ENCODE data around the gene PDGFD. TPM values are rescaled to one million over a fixed set of nuclear protein-coding genes. Genes with fewer than 3 reads are reported as not detected.

PDGFD gene
- total RNA-seq, 1 donor from 2014 or later = 17.2 TPM

DNA sequence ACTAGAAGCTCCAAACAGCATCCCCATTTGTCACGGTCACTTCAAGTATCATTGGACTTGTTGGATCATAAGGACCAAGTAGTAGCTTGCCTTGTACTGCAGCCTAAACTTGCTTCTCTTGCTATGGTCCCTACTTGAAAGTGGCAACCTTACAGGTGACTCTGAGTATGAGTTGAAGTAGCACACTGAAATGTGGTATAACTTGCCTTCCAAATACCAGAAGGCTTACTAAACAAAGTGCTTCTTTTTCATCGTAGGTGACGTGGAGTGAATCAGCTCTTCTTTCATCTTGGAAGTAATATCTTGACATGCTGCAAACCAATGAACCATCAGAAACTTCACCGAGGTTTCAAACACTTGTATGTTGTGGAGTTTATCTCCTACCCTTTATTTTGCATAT lies 296.5 kb downstream of the PDGFD start:
- Mint-ChIP-seq H3K27me3 (ENCODE audit: unreplicated experiment) (no peaks in the 10 kb centered on the region), H3K4me1 (ENCODE audit: unreplicated experiment) (no peaks in the 10 kb centered on the region), H3K9me3 (ENCODE audit: unreplicated experiment) (no peaks in the 10 kb centered on the region), H3K4me3 (ENCODE audit: unreplicated experiment) (no peak overlapping the region), H3K27ac (ENCODE audit: unreplicated experiment) (no peak overlapping the region), H3K36me3 (ENCODE audit: low read depth, unreplicated experiment) (no peaks in the 10 kb centered on the region)
- TF ChIP-seq, protein P1, sequence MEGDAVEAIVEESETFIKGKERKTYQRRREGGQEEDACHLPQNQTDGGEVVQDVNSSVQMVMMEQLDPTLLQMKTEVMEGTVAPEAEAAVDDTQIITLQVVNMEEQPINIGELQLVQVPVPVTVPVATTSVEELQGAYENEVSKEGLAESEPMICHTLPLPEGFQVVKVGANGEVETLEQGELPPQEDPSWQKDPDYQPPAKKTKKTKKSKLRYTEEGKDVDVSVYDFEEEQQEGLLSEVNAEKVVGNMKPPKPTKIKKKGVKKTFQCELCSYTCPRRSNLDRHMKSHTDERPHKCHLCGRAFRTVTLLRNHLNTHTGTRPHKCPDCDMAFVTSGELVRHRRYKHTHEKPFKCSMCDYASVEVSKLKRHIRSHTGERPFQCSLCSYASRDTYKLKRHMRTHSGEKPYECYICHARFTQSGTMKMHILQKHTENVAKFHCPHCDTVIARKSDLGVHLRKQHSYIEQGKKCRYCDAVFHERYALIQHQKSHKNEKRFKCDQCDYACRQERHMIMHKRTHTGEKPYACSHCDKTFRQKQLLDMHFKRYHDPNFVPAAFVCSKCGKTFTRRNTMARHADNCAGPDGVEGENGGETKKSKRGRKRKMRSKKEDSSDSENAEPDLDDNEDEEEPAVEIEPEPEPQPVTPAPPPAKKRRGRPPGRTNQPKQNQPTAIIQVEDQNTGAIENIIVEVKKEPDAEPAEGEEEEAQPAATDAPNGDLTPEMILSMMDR (IDR thresholded peaks at IDR 0.05; ENCODE audit: unreplicated experiment) = no peak
- DNase-seq (ENCODE audit: low spot score) = no peak

DNA sequence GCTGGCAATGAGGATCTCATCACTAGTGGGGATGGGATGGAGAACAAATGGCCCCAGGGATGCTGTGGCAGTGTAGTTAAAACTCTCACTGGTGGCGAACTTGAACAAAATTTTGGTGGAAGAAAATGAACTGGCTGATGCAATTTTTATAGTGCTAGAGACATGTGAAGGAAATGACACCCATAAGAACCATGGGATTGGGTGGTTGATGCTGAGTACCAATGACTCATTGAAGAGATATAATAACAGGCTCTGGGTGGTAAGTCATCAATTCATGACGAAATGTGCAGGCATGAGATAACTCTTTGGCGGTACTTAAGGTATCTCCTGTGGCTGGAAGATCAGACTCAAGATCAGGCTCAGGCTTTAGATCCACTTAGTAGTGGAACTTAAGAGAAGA lies 300.4 kb downstream of the PDGFD start:
- Mint-ChIP-seq H3K4me3 (ENCODE audit: unreplicated experiment) (no peak overlapping the region), H3K36me3 (ENCODE audit: low read depth, unreplicated experiment) (no peaks in the 10 kb centered on the region), H3K27me3 (ENCODE audit: unreplicated experiment) (no peaks in the 10 kb centered on the region), H3K9me3 (ENCODE audit: unreplicated experiment) (no peaks in the 10 kb centered on the region), H3K4me1 (ENCODE audit: unreplicated experiment) (no peaks in the 10 kb centered on the region), H3K27ac (ENCODE audit: unreplicated experiment) (no peak overlapping the region)
- DNase-seq (ENCODE audit: low spot score) = no peak
- TF ChIP-seq, protein P1 (IDR thresholded peaks at IDR 0.05; ENCODE audit: unreplicated experiment) = no peak

DNA sequence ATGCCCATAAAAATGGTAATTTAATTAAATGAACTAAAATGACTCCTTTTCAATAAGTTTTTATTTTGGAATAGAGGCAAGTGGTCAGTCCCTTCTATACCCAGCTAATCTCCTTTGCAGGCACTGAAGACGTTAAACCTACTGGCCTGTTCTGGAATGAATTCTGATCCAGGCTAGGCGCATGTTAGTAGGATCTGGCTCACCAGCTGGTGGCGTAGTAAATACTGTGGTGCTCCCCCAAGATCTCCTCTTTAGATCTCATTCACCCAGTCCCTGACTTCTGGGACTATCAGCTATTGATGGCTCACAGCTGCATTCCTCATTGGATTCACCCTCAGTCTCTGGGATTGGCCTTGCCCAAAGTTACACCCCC lies 301.2 kb downstream of the PDGFD start:
- DNase-seq (ENCODE audit: low spot score) = no peak
- TF ChIP-seq, protein P1 (IDR thresholded peaks at IDR 0.05; ENCODE audit: unreplicated experiment) = no peak
- Mint-ChIP-seq H3K9me3 (ENCODE audit: unreplicated experiment) (no peaks in the 10 kb centered on the region), H3K4me3 (ENCODE audit: unreplicated experiment) (no peak overlapping the region), H3K27ac (ENCODE audit: unreplicated experiment) (no peak overlapping the region), H3K36me3 (ENCODE audit: low read depth, unreplicated experiment) (no peaks in the 10 kb centered on the region), H3K4me1 (ENCODE audit: unreplicated experiment) (no peaks in the 10 kb centered on the region), H3K27me3 (ENCODE audit: unreplicated experiment) (no peaks in the 10 kb centered on the region)

DNA sequence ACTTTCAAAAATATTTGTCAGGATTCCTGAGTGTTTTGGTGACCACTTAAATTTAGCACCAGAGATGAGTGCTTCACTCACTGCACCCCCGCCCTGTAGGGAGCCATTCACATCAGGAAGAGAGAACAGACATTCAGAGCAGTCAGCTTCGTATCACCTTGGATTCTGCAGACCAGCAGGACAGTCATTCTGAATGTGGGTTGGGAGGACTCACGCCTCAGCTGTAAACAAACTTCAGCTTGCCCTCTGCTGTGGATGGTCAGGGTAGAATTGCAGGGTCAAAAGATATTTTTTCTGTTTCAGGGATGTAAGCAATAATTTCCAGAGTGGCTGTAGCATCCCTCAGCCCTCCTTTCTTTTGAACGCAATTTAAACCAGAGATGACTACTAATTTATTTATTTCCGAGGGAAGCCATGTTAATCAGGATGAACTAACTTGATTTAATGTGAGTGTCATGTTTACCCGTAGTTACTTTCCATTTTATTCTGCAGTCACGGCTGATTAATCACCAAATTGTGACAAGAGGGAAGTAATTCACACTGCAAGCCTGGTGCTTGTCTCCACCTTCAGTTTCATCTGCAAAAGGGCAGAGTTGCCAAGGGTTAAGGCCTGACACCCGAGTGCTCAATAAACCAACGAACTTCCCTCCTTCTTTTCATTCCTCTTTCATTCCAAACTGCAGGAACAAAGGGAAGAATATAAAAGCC lies 301.7 kb downstream of the PDGFD start:
- H3K9me3 Mint-ChIP-seq (ENCODE audit: unreplicated experiment) = no peaks in the 10 kb centered on the region
- H3K4me3 Mint-ChIP-seq (ENCODE audit: unreplicated experiment) = no peak overlapping the region
- no peaks in the 10 kb centered on the region for H3K27me3 Mint-ChIP-seq (ENCODE audit: unreplicated experiment)
- no peak overlapping the region for H3K27ac Mint-ChIP-seq (ENCODE audit: unreplicated experiment)
- no peak for DNase-seq (ENCODE audit: low spot score)
- H3K4me1 Mint-ChIP-seq (ENCODE audit: unreplicated experiment) = no peaks in the 10 kb centered on the region
- TF ChIP-seq, protein P1 (IDR thresholded peaks at IDR 0.05; ENCODE audit: unreplicated experiment) = no peak
- no peaks in the 10 kb centered on the region for H3K36me3 Mint-ChIP-seq (ENCODE audit: low read depth, unreplicated experiment)

Other genes with a start within 250 kb of the PDGFD start
- gene DDI1, start 127.5 kb downstream of the PDGFD start, total RNA-seq (ENCODE audit: unreplicated experiment) = not detected